NCI-H69 (cell line): ENCODE data around the gene ZSWIM6.
A peak's percentile ranks its signal among the peaks of the same experiment; 100 is the strongest.

Experiments used
- DNase-seq: peaks from one replicate; lab custom pipeline; 2025; lab: John Stamatoyannopoulos, UW

The ZSWIM6 gene

DNA sequence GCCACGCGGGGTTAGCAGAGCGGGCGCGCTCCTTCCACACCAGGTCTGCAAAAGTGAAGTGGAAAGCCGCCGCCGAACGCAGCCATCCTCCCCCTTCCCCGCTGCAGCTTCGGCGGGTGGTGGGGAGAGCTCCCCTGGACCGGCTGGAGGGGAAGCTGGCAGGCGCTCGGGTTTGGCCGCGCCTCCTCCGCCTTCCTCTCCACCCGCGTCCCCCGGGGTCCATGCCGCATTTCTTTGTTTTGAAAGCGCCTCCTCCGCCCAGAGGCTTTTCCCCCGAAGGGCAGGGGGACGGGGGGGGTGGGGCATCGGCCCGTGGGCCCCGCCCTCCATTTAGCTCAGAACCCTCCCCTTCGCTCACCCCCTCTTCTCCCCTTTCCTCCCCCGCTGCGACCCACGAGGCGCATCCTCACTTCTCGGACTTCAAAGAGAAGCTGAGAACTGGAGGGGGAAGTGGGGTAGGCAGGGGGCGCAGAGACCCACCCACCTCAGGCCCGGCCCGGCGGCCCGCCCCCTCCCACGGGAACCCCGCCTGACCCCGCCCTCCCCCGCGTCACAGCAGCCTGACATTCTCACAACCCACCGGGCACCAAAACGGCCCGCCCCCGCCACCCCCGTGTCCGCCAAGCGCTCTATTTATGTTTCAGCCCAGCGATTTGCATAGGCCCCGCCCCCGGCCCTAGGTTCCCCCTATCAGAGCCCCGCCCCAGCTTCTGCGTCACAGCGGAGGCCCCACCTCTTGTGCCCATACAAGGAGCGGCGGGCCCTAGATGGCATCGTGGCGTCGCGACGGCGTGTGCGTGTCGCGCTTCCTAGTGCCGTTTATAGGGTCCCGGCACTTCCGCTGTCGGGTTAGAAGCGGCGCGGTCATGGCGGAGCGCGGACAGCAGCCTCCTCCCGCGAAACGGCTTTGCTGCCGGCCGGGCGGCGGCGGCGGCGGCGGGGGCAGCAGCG lies at the start of gene ZSWIM6:
TSS of gene ZSWIM6 (plus strand) at position 852 of the 951 bp plus-strand sequence. CDS start at position 867, 15 bp downstream.
- peak; percentile 100 for DNase-seq

DNA sequence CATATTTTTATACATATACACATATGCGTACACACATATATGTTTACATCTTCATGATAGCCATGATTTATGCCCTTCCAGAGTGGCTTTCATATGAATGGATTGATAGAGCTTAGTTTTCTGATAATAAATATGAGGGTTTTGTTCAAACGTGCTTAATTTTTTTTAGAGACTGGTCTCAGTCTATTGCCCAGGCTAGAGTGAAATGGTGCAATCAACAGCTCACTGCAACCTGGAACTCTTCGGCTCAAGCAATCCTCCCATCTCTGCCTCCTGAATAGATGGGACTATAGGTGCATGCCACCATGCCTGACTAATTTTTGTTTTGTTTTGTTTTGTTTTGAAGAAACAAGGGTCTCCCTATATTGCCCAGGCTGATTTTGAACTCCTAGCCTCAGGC lies 48.6 kb upstream of the ZSWIM6 start:
- no peak for DNase-seq

DNA sequence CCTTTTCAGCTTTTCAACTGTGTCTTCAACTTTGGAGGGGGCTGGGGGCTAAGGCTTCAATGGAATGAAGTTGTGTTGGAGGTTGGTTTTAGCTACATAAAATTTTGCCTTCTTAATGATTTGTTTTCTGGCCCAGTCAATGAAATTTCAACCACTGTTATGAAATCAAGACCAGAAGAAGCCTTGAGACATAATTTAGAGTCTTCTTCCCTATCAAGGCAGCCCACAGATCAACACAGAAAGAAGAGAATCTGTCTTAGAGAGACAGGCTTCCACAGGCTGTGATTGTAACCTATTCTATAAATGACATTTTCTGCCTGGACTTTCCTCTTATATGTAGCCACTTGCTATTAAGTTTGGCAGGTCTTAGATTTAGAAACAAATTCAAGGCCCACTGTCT lies 46.5 kb upstream of the ZSWIM6 start:
- no peak for DNase-seq

DNA sequence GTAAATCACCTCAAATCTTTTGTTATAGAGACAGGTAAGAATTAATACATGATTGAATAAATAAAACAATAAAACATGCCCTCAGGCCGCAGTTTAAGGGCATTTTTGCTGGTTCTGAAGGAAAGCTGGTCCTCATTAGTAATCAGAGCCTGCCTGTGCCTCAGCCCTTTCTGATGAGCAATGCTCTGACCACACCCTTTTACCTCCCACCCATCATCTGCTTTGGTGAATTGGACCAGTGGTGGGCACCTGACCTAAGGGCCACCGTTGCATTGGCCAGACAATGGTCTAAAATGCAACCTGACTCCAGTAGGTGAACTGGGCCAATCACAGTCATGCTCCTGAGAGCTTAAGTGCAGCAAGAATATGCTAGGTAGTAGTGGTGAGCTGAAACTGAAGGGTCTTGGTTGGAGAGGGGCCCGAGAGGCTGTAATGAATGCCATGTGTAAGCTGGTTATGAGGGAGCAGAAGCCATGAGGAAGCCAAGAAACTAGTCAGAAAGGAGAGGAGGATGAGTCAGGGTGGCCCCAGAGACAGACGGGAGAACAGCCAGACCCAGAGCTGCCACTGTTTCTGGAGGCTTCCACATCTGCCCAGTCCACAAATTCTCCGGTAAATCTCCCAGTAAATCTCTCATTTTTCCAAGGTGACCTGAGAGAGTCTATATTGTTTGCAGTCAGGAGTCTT lies 45.5 kb upstream of the ZSWIM6 start:
- DNase-seq = no peak

DNA sequence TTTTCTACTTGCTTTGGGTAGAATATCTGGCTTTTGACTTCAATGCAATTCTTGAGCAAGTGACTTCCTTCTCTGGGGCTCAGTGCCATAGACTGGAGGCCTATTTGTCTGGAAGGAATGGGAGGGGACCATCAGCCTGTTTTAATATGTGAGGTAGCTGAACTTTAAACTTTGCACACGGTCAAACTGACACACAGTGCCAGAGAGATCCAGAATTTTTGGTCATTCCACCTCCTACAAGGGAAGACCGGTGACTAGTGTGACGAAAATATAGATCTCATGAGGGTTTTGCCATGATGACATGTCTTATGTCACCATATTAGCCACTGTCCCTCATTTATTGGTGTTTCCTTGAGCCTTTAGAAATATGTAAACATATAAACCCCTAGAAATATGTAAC lies 44.6 kb upstream of the ZSWIM6 start:
- no peak for DNase-seq

DNA sequence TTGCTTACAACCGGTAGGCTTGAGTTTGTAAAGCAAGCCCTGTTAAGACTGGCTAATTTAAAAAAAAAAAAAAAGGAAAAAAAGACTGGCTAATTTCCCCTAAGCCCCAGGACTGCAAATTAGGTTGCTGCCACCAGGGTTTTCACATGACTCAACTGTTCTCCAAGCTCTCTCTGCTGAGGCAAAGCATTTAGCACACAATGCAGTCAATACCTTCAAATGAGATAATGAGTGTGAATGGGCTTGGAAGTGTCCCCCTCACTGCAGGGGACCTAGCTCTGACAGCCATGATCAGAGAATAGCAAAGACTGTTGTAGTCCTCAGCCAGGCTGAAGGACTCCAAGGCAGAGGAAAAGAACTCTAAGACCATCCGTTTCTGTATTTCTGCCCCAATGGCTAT lies 42.8 kb upstream of the ZSWIM6 start:
- peak; percentile 49 for DNase-seq

DNA sequence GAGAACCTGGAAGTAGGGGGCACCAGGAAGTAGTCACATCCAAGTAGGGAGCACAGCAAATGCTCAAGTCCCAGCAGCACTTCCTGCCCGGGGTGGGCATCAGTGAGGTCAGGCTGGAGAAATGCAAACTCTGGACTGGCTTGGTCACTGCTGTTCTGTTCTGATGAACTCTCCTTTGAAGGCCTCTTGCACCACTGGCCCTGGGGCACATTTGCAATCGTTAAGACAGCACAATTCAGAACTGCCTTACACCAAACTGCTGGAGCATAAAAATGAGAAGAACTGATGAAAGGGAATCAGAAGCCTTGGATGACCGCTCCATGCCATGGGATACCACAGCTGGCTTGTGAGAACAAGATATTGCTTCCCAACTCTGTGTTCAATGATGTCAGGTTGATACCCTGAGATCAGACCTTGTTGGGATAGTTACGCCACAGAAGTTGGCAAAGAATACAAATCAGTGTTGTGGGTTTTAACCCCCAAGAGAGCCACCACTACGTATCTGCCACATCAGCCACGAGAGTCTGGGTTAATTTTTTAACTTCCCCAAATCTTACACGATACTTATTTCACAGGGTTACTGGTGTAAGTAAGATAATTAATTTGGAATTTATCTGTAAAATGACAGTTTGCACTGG lies 42.3 kb upstream of the ZSWIM6 start:
- DNase-seq = peak; percentile 47

DNA sequence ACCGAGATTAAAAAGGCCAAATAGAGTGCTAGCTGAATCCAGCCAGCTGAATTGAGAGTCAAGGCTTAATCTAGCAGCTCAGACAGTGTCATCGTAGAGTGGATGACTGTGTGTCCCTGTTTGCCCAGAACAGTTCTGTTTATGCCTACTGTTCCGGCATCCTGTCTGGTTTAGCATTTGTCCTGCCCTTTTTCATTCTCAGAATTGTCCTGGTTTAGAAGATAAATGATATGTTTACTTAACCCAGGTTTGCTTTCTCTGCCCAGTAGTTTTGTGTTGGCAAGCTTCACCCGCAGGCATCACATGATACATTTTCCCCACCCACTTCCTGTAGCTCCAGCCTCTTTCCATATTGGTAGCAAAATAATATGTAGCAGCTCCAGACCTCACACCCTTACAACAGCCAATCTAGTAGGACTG lies 41.3 kb upstream of the ZSWIM6 start:
- peak; percentile 93 for DNase-seq

DNA sequence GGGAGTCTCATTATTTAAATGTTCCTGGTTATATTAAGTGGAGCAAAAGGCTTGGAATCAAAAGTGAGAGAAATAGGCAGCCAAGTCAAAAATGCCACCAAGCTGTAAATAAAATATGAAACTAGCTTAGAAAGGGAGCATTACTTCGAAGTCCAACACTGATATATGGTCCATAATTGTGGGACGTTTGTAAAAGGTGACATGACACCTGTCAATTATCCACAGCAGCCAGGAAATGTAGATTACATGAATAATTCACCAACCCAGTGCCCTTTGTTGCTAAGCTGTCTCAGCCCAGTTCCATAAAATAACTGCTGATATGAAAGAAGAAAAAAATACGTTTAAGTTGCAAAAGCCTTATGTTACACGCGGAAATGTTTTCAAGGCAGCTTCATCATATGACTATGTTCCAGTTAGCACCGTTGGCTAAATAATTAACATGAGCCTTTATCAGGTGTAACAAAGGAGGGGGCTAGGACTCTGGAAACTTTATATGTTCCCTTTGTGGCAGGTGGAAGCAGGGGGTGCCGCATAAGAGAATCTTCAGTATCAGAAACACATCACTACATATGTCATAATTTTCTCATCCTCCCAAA lies 39.9 kb upstream of the ZSWIM6 start:
- no peak for DNase-seq

DNA sequence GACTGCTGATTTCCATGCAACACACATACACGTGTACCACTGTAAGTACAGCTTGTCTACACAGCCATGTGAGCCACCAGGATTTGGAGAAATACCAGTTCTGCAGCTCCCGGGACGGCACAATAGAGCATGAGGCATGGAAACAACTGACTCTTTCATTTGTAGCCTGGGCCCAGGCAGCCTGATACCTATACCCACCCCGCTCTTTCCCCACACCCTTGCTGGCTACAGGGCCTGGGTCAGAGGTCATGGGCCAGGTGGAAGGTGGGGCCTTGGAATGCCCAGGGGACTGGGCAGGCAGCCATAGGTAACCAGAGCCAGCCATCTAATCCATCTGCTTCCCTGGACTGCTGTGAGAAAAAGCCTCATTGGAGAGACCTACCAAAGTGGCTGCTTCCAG lies 39.0 kb upstream of the ZSWIM6 start:
- no peak for DNase-seq

DNA sequence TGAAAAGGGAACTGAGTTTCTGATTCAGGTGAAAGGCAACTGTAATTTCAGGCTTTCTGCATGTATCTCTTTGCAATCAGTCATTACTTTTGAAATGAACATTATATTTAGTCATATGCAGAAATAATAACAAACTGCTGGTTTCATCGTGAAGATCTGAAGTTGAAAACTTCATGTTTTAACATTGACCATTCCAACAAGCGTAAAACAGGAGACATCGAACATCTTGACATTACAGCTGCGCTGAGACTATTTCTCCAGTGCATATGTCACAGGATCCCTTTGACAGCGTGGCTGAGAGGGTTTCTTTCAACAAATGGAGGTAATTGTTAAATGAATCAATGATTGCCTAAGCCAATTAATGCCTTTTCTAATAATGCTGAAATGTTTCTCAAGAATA lies 38.2 kb upstream of the ZSWIM6 start:
- DNase-seq = no peak

DNA sequence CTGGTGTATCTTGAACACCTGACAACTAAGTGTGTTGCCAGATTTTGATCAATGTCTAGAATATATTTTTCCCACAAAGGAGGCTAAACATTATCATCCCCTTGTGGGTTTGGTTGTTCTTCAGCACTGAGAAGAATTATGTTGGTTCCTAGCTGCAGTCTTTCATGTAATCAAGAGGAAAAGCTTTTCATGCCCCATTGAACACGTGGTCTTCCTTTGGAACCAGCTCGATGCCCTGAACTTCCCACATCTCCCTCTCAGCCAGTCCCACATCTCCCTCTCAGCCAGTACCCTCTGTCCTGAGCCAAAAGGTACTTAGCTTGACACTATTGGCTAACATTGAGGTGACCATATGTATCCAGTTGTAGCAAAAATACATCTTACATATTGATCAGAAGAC lies 36.7 kb upstream of the ZSWIM6 start:
- DNase-seq = no peak

DNA sequence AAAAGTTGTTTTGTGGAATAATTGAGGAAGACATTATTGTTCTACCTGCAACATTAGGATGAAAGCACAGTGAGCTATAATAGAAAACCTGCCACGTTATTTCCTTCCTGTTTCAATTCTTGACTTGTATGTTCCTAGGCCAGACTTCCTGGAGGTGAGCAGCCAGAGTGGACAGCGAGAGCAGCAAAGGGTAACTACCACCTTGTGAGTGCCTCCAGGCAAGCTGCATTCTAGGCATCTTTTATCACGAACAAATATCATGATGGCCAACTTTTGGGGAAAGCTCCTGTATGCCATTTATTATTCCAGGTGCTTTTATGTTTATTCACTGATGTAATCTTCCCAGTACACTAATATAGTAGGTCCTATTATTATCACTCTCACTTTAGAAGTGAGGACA lies 34.0 kb upstream of the ZSWIM6 start:
- peak; percentile 19 for DNase-seq

DNA sequence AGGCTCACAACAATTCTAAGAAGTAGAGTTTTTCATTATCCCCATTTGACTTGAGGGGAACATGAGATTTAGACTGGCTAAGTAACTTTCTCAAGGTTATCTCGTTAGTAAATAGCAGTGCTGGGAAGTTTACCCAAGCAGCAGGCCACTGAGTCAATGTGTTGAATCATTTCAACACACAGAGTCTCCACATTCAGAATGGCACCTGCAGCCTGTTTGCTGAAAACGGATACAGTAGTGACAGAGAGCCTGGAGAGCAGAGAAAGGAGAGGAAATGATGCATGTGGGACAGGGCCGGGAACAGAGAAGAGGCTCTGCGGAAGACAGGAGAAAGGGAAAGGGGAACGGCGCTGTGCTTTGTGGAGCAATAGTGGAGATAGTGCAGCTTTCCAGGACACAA lies 33.5 kb upstream of the ZSWIM6 start:
- peak; percentile 57 for DNase-seq

DNA sequence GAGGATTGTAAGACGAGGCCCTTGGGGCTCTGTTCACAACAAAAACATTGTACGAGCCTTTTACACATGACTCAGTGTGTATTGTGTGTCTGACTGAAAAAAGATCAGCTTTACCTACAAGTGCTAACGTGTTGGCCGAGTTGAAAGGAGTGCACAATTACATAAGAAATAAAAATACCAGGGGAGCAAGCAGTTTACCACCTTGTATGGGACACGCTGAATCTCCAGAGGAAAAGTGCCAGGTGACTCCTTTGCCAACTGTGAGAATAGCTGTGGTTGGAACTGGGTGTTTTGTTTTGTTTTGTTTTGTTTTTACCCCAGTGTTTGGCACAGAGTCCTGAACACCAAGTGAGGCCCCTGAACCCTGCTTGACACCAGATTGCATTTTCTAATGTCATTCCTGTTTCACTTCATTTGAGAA lies 32.8 kb upstream of the ZSWIM6 start:
- DNase-seq = no peak

DNA sequence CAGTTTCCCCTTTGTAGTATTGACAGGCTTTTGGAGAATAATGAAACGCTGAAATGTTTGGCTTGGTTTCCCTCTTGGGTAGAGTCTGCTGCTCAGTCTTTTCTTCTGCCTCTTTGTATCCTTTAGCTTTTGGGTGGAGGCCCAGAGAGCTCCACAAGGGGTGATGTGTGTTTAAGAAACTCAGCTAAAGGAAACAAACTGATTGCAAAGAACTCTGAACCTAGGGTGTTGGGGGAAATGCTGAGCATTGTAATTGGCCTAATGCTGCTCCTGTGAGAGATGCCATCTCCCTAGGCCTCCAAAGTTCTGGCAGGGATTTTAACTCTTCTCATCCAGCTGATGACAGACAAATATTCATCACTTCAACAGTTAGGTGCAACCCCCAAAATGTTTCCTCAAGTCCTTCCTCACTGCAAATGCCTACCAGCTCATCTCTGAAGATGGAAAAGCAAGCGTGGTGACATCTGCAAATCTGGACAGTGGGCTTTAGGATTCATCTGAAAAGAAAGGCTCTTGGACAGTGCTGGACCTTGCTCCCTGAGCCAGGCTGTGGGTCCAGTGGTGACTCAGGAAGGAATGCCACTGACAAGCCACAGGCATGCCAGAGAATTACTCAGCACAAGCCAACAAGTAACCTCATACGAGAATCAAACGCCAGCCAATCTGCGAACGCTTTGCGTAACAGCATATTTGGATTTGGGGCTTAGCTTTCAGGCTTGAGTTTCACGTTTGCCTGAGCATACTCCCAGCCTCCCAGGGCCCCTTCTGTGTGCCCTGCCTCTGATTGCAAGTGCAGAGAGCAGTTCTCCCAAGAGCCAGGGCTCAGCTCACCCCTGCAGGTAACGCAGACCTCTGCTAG lies 30.5 kb upstream of the ZSWIM6 start:
- DNase-seq = peak; percentile 12

DNA sequence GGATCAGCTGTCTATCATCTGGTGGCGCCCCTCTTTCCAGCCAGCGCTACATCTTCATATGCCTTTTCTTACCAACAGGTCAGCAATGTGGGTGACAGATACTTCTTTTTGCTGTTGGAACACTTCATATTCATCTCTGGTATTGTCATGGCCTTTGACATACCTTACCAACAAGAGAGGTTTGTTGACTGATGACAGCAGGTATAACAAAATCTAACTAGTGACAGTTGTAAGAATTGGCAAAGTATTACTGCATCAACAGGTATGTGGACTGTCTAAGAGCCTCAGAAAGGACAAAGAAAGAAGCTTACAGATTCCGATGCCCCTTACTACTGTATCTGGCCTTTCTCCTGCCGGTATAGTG lies 29.9 kb upstream of the ZSWIM6 start:
- no peak for DNase-seq

DNA sequence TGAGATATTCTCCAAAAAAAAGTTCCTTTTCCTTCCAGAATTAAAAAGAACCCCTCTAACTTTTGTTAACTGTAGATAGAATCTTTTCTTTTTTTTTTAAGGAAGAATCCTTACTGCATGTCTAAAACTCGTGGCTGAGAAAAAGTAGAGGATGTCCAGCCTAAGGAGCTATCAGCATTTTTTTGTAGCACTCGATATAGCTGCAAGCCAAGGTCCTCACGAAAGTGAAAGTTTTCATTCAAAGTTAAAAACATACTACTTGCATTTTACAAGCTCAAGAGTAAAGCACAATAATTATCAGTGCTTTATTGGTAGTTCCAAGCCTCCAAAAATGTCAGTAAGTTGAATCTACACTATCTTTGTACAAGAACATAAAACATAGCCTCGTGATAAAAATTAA lies 28.7 kb upstream of the ZSWIM6 start:
- DNase-seq = no peak

DNA sequence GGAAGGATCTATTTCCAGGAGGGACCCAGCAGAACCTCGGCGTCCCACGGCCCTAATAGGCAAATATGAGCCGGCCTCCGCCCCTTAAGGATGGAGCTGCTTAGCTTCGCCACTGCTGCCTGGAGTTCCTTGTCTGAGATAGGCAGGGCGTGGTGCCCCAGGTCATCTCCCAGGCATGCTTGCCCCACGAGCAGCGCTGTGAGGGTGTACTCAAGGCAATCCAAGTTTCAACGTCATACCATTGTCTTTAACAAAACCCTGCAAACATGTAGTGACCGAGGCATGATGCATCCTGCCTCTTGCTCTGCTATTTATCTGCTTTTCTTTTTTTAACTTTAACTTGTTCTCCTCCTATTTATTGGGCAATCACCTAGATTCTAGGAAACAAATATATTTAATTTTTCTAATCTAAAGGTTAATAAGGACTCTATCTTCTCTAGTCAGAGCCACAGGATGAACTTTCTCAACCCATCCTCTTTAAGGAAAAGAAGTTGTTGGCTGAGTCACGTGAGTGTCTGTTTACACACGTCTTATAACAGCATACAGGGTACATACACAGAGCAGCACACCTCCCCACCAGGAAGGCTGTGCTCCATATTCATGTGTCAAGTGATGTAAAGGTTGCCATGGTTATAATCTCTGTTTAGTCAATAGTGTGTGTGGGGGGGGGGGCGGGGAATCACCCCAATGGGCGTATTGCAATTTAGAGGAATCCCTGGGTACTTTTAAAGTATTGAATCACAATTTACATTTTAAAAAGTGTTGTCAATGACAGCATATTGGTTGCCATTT lies 27.3 kb upstream of the ZSWIM6 start:
- peak; percentile 63 for DNase-seq

DNA sequence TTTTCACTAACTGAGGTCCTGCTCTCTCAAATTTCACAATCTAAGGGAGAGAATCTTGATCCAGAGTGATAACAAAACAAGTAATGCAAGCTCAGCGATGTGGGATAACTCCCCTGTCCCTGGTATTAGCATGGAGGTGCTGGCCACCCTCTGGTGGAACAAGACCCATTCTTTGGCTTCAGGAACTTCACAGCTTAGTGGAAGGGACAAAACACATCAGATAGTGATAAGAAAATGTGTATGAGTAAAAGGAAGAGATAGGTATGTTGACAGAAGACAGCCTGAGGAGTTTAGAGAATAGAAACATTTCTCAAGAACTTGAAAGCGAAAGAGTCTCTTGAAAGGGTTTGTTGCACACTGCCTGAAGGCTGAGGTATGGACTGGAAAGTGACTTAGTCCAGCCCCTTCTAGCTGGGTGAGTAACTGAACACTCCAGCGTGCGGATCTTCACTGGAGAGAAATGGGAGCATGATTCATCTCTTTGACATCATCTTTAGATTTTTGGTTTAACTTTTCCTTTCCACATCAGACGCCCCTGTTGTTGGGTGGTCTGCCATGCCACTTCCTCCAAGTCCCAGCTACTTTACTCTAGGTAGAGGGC lies 25.4 kb upstream of the ZSWIM6 start:
- DNase-seq = no peak
